SK-N-SH (cell line): ENCODE data around the gene XAGE2. TPM values are rescaled to one million over a fixed set of nuclear protein-coding genes. Genes with fewer than 3 reads are reported as not detected.

ENCODE experiments used
- CTCF ChIA-PET: fragments of 300-600, 350-600 bp; formaldehyde crosslinking; extraction: SDS; loops from one replicate; lab custom pipeline; 2021; lab: Yijun Ruan, JAX
- POLR2A ChIA-PET: fragments of 350-600 bp; sonication (Branson Sonifier 250); formaldehyde crosslinking; extraction: SDS; loops from one replicate; lab custom pipeline; 2020; ENCODE audit warnings: antibody characterized with exemption, inconsistent platforms; lab: Yijun Ruan, JAX
- DNase-seq: peaks from one replicate; pipeline ENCODE4 v3.0.0; 2012
- H2AFZ ChIP-seq: fragments of 200-600 bp; sonication (generic); 2 replicates; pipeline ENCODE4 v1.8.1; 2016; ENCODE audit warnings: antibody characterized with exemption, mild to moderate bottlenecking, low read depth
- H3F3A ChIP-seq: fragments of 200-600 bp; sonication (generic); replicated peaks from 2 replicates; pipeline ENCODE3; 2016; ENCODE audit warnings: antibody characterized with exemption, mild to moderate bottlenecking; ENCODE audit not compliant: insufficient read depth
- H3K27ac ChIP-seq, 2 experiments: fragments of 200-500 bp in 1 of 2; fragments of 200-600 bp in 1 of 2; sonication (Bioruptor generic) in 1 of 2; sonication (generic), shearing (Covaris generic) in 1 of 2; 2 replicates each; pipeline versions ENCODE4 v1.5.1 to v1.6.1; 2014 to 2016; ENCODE audit warnings: low read depth in 2 of 2, inconsistent platforms in 1 of 2, low read length in 1 of 2, mild to moderate bottlenecking in 1 of 2, mixed read lengths in 1 of 2
- H3K27me3 ChIP-seq: fragments of 200-600 bp; sonication (generic), shearing (Covaris generic); 2 replicates; pipeline ENCODE4 v1.6.1; 2016; ENCODE audit warnings: mixed run types; ENCODE audit not compliant: insufficient read depth
- H3K36me3 ChIP-seq, 2 experiments: fragments of 200-500 bp in 1 of 2; fragments of 200-600 bp in 1 of 2; sonication (Bioruptor generic) in 1 of 2; sonication (generic) in 1 of 2; replicated peaks in 1 of 2; 2 replicates each; pipeline versions ENCODE3 to v1.5.1; 2014 to 2016; ENCODE audit warnings: low read length in 1 of 2, mild to moderate bottlenecking in 1 of 2; ENCODE audit not compliant: insufficient read depth in 2 of 2, control insufficient read depth in 1 of 2
- H3K4me1 ChIP-seq, 2 experiments: fragments of 200-500 bp in 1 of 2; fragments of 200-600 bp in 1 of 2; sonication (Bioruptor generic) in 1 of 2; sonication (generic), shearing (Covaris generic) in 1 of 2; 2 replicates each; pipeline versions ENCODE4 v1.5.1 to v1.6.1; 2014 to 2016; ENCODE audit warnings: low read depth in 1 of 2, low read length in 1 of 2, mixed run types in 1 of 2; ENCODE audit not compliant: insufficient read depth in 2 of 2, control insufficient read depth in 1 of 2
- H3K4me2 ChIP-seq: fragments of 200-600 bp; sonication (generic), shearing (Covaris generic); 2 replicates; pipeline ENCODE4 v1.6.1; 2017; ENCODE audit warnings: mixed run types
- H3K4me3 ChIP-seq, 2 experiments: fragments of 200-500 bp in 1 of 2; fragments of 200-600 bp in 1 of 2; sonication (Bioruptor generic) in 1 of 2; sonication (generic), shearing (Covaris generic) in 1 of 2; 2 replicates each; pipeline versions ENCODE4 v1.5.1 to v1.8.1; 2014 to 2016; ENCODE audit warnings: low read depth in 2 of 2, inconsistent platforms in 1 of 2, low read length in 1 of 2, mild to moderate bottlenecking in 1 of 2, mixed read lengths in 1 of 2, moderate library complexity in 1 of 2
- H3K79me2 ChIP-seq: fragments of 200-600 bp; sonication (generic); 2 replicates; pipeline ENCODE4 v1.8.1; 2017; ENCODE audit warnings: mild to moderate bottlenecking; ENCODE audit not compliant: insufficient read depth
- H3K9ac ChIP-seq: fragments of 200-600 bp; sonication (generic); 2 replicates; pipeline ENCODE4 v1.6.1; 2017; ENCODE audit warnings: mixed run types
- H3K9me2 ChIP-seq: fragments of 200-600 bp; sonication (generic); 2 replicates; pipeline ENCODE4 v1.6.1; 2017; ENCODE audit warnings: mixed run types
- H3K9me3 ChIP-seq: fragments of 200-600 bp; sonication (generic); 2 replicates; pipeline ENCODE4 v1.6.1; 2017; ENCODE audit warnings: mixed run types, mild to moderate bottlenecking, moderate library complexity
- H4K20me1 ChIP-seq: fragments of 200-600 bp; sonication (generic); 2 replicates; pipeline ENCODE4 v1.6.1; 2017; ENCODE audit warnings: mild to moderate bottlenecking, mixed run types; ENCODE audit not compliant: insufficient read depth
- CTCF ChIP-seq: fragments of 200-600 bp; sonication (generic); IDR thresholded peaks from 2 replicates; pipeline ENCODE4 v1.6.1; 2017; ENCODE audit warnings: antibody characterized with exemption, mild to moderate bottlenecking, moderate library complexity
- ELF1 ChIP-seq: IDR thresholded peaks from 2 replicates; pipeline ENCODE4 v1.4.0; 2012
- FOXJ3 ChIP-seq: sonication (generic); formaldehyde crosslinking; IDR thresholded peaks from 2 replicates; pipeline ENCODE4 v1.5.1; 2020; ENCODE audit warnings: mild to moderate bottlenecking, missing genetic modification reagents
- FOXM1 ChIP-seq: IDR thresholded peaks from 2 replicates; pipeline ENCODE4 v1.4.0; 2012; ENCODE audit warnings: low read depth, mild to moderate bottlenecking
- GABPA ChIP-seq: IDR thresholded peaks from 2 replicates; pipeline ENCODE4 v1.4.0; 2012; ENCODE audit warnings: low read depth, mild to moderate bottlenecking
- IRF3 ChIP-seq: fragments of 150-350 bp; IDR thresholded peaks from 2 replicates; pipeline ENCODE4 v1.6.1; 2016; ENCODE audit warnings: mild to moderate bottlenecking, low read depth, low read length
- JUND ChIP-seq: IDR thresholded peaks from 2 replicates; pipeline ENCODE4 v1.4.0; 2012
- MAX ChIP-seq: IDR thresholded peaks from 2 replicates; pipeline ENCODE4 v1.4.0; 2012; ENCODE audit warnings: low read depth
- MEF2A ChIP-seq: IDR thresholded peaks from 2 replicates; pipeline ENCODE4 v1.4.0; 2012; ENCODE audit warnings: low read depth, borderline replicate concordance
- MXI1 ChIP-seq: IDR thresholded peaks from 2 replicates; pipeline ENCODE4 v1.6.1; 2012; ENCODE audit warnings: mild to moderate bottlenecking, low read depth, low read length, improper control_type of control experiment
- PBX3 ChIP-seq: IDR thresholded peaks from 2 replicates; pipeline ENCODE4; 2012
- RAD21 ChIP-seq: IDR thresholded peaks from 2 replicates; pipeline ENCODE4 v1.6.1; 2012; ENCODE audit warnings: mild to moderate bottlenecking, low read length
- RCOR1 ChIP-seq: fragments of 150-350 bp; IDR thresholded peaks from 2 replicates; pipeline ENCODE4 v1.6.1; 2017; ENCODE audit warnings: antibody characterized with exemption, low read length
- REST ChIP-seq: IDR thresholded peaks from 2 replicates; pipeline ENCODE4 v1.6.1; 2012; ENCODE audit warnings: mild to moderate bottlenecking, low read depth, low read length, moderate library complexity
- SIN3A ChIP-seq: IDR thresholded peaks from 2 replicates; pipeline ENCODE4 v1.6.1; 2012; ENCODE audit warnings: low read depth, mild to moderate bottlenecking, low read length, moderate library complexity, borderline replicate concordance
- SMC3 ChIP-seq: IDR thresholded peaks from 2 replicates; pipeline ENCODE4 v1.6.1; 2012; ENCODE audit warnings: low read depth, low read length, improper control_type of control experiment
- TCF12 ChIP-seq: IDR thresholded peaks from 2 replicates; pipeline ENCODE4 v1.4.0; 2012
- USF1 ChIP-seq: IDR thresholded peaks from 2 replicates; pipeline ENCODE4 v1.4.0; 2012; ENCODE audit warnings: low read depth, borderline replicate concordance
- USF2 ChIP-seq: fragments of 150-350 bp; IDR thresholded peaks from 2 replicates; pipeline ENCODE4 v1.6.1; 2017; ENCODE audit warnings: antibody characterized with exemption, low read length, low read depth, borderline replicate concordance
- ZBTB33 ChIP-seq: IDR thresholded peaks from 2 replicates; pipeline ENCODE4 v1.4.0; 2012; ENCODE audit warnings: low read depth, borderline replicate concordance
- WGBS: methylation state at CpG from one replicate; pipeline ENCODE4 v1.1.6; 2017; ENCODE audit warnings: low lambda C conversion rate; 5-methylcytosine and 5-hydroxymethylcytosine counted together
- polyA plus RNA-seq, 3 experiments: library from polyadenylated mRNA; depleted of rRNA; stranded (reverse); fragments of >200 nt; gene quantifications; 2 replicates each; pipeline ENCODE4 v1.2.3, GENCODE V29; 2012

XAGE2 gene
- polyA plus RNA-seq, 1 of the 3 experiments (the other 2 are of a cell fraction) = 0.13 TPM

- Histone ChIP-seq H3K79me2 (no peaks in the 10 kb centered on the region), H3F3A (no peaks in the 10 kb centered on the region), H3K4me2 (no peak overlapping the region), H3K36me3 (no peaks in the 10 kb centered on the region), H3K4me3 (no peak overlapping the region), H4K20me1 (no peaks in the 10 kb centered on the region), H3K4me1 (no peaks in the 10 kb centered on the region), H3K27ac (no peak overlapping the region), H3K9me3 (no peaks in the 10 kb centered on the region), H3K9me2 (no peaks in the 10 kb centered on the region), H3K9ac (no peak overlapping the region), H2AFZ (no peak overlapping the region), H3K27me3 (peaks cover 21% of the 10 kb centered on the region; the same call in 1 of the 2 replicates)
- TF ChIP-seq TCF12 (no peak), MXI1 (no peak), PBX3 (no peak), SIN3A (no peak), USF2 (no peak), RAD21 (no peak), MEF2A (no peak), CTCF (no peak), JUND (no peak), ZBTB33 (no peak), RCOR1 (no peak), ELF1 (no peak), FOXJ3 (CRISPR knock-in tag) (no peak), IRF3 (no peak), MAX (no peak), USF1 (no peak), GABPA (no peak), REST (no peak), FOXM1 (no peak), SMC3 (no peak)
- CTCF ChIA-PET = no interaction called here
- POLR2A ChIA-PET = no interaction called here
- 14% methylated on average over 7 of the region's 8 CpGs for WGBS
- no peak for DNase-seq
Measured at GRCh38 chrX:52410439-52411394, 41.9 kb downstream of the XAGE2 start.
